Rectal smooth muscle tissue (tissue), 1 donor: Measurements from ENCODE around the gene LYZL4.

ENCODE experiments used
- H3K27ac ChIP-seq: one replicate; pipeline ENCODE4 v1.7.0; 2013; ENCODE audit warnings: low read depth, low read length, inconsistent platforms
- H3K27me3 ChIP-seq: one replicate; pipeline ENCODE4 v1.7.0; 2013; ENCODE audit warnings: low read length; ENCODE audit not compliant: control insufficient read depth, insufficient read depth
- H3K36me3 ChIP-seq: one replicate; pipeline ENCODE4 v1.7.0; 2013; ENCODE audit warnings: low read length; ENCODE audit not compliant: control insufficient read depth, insufficient read depth
- H3K4me1 ChIP-seq: one replicate; pipeline ENCODE4 v1.7.0; 2013; ENCODE audit warnings: low read length; ENCODE audit not compliant: control insufficient read depth, insufficient read depth
- H3K4me3 ChIP-seq: one replicate; pipeline ENCODE4 v1.7.0; 2013; ENCODE audit warnings: low read length
- H3K9ac ChIP-seq: one replicate; pipeline ENCODE4 v1.7.0; 2013; ENCODE audit warnings: low read length

The LYZL4 gene

DNA sequence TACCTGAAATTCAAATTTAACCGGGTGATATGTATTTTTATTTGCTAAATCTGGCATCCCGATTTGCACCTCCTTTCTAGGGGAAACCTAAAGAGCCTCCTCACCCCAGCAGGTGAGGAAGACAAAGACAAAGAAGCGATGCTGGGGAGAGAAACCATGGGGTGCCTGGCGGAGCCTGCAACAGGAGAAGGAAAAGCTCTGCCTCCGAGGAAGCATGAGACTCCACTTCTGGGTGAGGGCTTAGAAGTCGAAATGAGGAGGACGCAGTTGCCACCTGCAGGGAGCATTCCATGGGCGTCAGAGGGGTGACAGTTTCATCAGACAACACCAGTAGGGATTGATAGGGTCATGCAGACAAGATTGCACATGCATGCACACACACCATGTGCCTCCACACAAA, 30.5 kb upstream of the LYZL4 start:
- Histone ChIP-seq H3K36me3 (no peaks in the 10 kb centered on the region), H3K27ac (no peak overlapping the region), H3K27me3 (no peaks in the 10 kb centered on the region), H3K4me1 (no peaks in the 10 kb centered on the region), H3K4me3 (no peak overlapping the region), H3K9ac (no peak overlapping the region)

DNA sequence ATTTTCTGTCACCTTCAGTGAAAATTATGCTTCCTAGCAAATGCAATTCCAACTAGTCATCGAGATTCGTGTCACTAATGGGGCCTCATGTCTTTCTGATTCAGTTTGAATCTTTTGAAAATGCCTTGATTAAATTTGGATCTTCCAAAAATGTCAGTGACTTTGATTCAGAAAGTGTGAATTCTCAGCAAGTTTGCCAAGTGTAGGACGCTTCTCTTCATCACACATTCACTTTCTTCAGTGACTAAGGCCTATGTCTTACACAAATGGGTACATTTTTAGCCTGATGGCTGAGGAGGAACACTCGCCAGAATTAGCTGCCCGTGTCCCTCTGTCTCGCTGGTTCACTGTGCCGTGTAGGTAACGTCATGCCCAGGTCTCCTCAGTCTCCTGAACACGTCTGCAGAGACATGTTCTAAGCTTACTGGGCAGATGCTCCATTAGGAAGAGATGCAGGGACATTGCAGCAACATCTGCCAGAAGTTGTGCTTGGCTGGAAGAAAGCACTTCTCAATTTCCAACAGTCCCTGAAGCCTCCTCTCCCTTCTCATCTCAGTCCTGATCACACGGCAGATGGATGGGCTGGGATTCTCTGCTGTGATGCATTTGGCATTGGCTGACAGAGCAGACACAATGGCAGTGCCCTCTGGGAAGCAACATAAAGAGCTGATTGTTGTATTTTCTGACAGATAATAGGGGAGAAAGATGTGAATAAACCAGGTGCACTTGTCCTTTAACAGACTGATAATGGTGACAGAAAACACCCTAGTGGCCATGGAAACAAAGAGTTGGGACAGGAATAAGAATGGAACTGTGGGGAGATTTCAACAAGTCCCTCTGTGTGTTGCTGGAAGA, 29.1 kb upstream of the LYZL4 start:
- Histone ChIP-seq H3K27ac (no peak overlapping the region), H3K36me3 (no peaks in the 10 kb centered on the region), H3K4me1 (no peaks in the 10 kb centered on the region)

DNA sequence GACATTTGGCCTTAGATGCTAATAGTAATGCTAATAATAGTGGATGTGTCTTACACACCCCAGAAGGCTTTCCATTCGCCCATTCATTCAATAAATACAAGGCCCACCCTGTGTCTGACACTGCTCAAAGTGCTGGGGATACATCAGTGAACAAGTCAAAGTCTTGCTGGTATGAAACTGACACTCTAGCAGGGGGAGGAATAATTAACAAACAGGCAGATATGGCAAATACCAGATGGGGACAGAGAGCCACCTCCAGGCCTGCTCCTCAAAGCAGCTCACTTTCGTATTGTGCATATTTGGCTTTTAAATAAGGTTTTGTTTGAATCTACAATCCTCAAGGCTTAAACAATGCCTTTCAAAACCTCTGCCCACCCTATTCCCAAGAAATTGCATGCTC, 28.3 kb upstream of the LYZL4 start:
- Histone ChIP-seq H3K27ac (no peak overlapping the region), H3K36me3 (no peaks in the 10 kb centered on the region), H3K27me3 (no peaks in the 10 kb centered on the region), H3K9ac (no peak overlapping the region), H3K4me1 (no peaks in the 10 kb centered on the region), H3K4me3 (no peak overlapping the region)

More for the DNA sequence above, 29.1 kb upstream of the LYZL4 start:
- no peaks in the 10 kb centered on the region for H3K27me3 ChIP-seq
- no peak overlapping the region for H3K9ac ChIP-seq
- H3K4me3 ChIP-seq, result no peak overlapping the region

DNA sequence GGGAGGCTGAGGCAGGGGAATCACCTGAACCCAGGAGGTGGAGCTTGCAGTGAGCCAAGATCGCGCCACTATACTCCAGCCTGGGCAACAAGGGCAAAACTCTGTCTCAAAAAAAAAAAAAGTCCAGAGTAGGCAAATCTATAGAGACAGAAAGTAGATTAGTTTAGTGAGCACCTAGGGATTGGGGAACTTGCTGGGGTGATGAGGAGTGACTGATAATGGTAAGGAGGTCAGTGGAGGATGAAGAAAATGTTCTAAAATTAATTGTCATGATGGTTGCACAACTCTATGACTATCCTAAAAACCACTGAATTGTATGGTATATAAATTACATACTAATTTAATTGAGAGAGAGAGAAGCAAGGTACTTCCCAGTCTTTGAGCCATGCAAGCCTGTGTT, 27.8 kb upstream of the LYZL4 start:
- no peak overlapping the region for H3K4me3 ChIP-seq
- no peaks in the 10 kb centered on the region for H3K36me3 ChIP-seq
- H3K9ac ChIP-seq, result no peak overlapping the region
- H3K4me1 ChIP-seq, result no peaks in the 10 kb centered on the region
- no peak overlapping the region for H3K27ac ChIP-seq
- H3K27me3 ChIP-seq, result no peaks in the 10 kb centered on the region

DNA sequence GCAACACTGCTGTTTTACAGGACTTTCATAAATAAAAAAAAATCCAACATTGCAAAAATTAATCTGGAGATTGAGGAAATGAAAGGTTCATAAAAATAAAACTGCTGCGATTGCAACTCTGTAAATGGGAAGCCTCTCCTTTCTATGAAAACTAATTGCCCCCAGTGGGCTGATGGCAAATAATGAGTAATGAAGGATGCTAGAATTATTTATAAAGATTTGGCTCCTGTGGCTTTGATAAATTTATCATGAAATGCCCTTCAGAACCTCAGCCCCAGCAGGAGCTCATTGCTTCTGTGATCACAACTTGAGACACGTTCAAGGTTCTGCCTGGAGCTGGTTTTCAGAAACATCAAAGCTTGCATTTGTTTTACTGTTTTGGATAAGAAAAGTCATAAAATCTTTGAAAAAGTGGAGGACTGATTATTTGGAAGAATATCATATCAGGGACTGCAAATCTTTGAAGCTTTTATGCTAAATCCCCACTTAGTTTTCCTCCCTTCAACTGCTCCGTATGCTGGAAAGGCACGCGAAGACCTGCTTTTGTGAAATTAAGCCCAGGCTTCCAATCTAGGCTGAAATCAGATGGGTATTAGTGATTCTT, 24.5 kb upstream of the LYZL4 start:
- Histone ChIP-seq H3K4me1 (no peaks in the 10 kb centered on the region), H3K36me3 (no peaks in the 10 kb centered on the region), H3K27me3 (no peaks in the 10 kb centered on the region), H3K27ac (no peak overlapping the region), H3K4me3 (no peak overlapping the region), H3K9ac (no peak overlapping the region)

DNA sequence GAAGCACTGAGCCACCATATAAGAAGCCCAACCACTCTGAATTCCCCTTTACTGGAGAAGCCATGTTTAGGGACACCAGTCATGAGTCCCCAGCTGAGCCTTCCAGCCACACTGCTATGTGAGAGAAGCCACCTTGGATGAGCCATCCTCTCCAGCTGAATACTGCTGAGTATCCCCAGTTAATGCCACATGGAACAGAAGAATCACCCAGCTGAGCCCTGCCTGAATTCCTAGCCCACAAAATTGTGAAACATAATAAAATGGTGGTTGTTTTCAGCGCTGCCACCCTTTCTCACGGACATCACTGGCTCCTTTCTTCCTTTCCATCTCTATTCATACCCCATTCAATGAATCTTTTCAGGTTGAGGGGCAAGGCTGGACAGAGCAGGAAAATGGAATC, 22.1 kb upstream of the LYZL4 start:
- H3K4me3 ChIP-seq, result no peak overlapping the region
- peaks cover 2% of the 10 kb centered on the region for H3K27me3 ChIP-seq
- H3K4me1 ChIP-seq, result no peaks in the 10 kb centered on the region
- no peaks in the 10 kb centered on the region for H3K36me3 ChIP-seq
- H3K9ac ChIP-seq, result no peak overlapping the region
- no peak overlapping the region for H3K27ac ChIP-seq

DNA sequence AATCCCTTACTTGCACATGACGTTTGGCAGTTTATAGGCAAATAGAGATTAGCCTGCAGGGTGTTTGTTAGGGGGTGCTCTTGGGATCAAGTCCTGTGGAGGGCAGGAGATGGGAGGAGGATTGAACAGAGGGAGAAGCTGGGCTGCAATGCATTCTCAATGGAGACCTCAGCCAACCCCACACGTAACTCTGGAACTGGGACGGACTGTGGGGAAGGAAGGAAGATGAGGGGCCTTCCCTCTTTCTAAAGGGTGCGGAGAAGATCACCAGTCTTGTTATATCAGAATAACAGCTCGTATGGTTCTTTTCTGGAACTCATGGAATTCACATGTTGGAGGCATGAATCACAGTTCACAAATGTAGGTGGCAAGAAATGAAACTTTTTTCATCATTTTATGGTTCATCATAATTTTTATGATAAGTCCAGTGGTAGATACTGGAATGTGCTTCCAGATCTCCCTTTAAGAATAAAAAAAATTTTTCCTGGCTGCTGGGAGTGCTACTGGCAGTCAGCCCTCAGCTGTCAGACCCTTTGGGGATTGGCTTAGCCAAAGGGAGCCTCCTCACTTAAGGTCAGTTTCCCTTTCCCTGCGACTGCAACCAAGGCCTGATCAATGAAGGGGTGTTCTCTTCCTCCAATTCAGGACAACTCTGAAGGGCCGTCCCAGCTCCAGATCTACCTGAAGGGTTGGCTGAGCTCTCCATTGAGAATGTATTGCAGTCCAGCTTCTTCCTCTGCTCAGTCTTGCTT, 20.5 kb upstream of the LYZL4 start:
- Histone ChIP-seq H3K4me1 (no peaks in the 10 kb centered on the region), H3K9ac (no peak overlapping the region), H3K4me3 (no peak overlapping the region), H3K27ac (no peak overlapping the region), H3K27me3 (peaks cover 2% of the 10 kb centered on the region), H3K36me3 (no peaks in the 10 kb centered on the region)

DNA sequence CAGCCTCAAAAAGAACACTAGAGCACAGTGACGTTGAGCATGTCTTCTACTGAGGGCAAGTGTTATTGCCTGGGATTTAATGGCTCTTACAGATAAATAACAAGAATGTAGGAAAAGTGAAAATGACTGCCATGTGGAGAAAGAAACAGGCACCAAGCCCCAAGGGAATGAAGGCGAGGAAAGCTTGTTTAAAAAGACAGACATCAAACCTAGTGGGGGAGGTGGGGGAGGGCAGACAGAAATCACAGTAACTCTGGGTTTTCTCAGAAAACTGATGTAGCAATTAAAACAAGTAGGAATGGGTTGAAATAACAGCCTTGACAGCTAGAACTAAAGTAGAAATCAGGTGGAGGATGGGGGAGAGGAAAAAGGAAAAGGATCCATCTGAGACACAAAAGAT, 18.4 kb upstream of the LYZL4 start:
- H3K4me1 ChIP-seq, result no peaks in the 10 kb centered on the region
- H3K9ac ChIP-seq, result no peak overlapping the region
- peaks cover 2% of the 10 kb centered on the region for H3K27me3 ChIP-seq
- no peak overlapping the region for H3K4me3 ChIP-seq
- no peaks in the 10 kb centered on the region for H3K36me3 ChIP-seq
- H3K27ac ChIP-seq, result no peak overlapping the region

DNA sequence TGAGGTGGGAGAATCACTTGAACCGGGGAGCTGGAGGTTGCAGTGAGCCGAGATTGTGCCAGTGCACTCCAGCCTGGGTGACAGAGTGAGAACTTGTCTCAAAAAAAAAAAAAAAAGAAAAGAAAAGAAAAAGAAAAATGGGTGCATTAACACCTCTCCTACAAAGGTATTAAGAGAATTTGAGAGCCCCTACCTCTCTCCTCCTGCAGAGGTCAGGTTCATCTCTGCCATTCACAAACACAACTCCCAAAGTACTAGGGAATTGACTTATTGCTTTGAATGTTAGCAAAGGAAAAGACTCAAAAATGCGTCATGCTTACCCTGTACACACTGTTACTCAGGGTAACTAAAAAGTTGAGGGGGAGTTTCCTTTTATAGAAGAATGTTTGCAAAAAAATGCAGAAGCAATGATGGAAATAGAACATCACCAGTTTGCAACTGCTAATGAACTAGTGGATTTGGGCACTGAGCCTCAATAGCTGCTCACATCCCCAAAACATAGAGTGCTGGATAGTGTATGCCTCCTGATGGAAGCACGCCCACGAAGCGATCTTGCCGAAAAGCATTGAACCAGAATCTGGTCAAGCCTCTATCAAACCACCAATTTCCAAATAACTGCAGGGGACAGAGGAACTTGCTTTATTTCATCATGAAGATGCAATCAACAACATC, 15.5 kb upstream of the LYZL4 start:
- Histone ChIP-seq H3K4me1 (no peaks in the 10 kb centered on the region), H3K9ac (no peak overlapping the region), H3K4me3 (no peak overlapping the region), H3K36me3 (no peaks in the 10 kb centered on the region), H3K27me3 (peaks cover 2% of the 10 kb centered on the region), H3K27ac (no peak overlapping the region)

DNA sequence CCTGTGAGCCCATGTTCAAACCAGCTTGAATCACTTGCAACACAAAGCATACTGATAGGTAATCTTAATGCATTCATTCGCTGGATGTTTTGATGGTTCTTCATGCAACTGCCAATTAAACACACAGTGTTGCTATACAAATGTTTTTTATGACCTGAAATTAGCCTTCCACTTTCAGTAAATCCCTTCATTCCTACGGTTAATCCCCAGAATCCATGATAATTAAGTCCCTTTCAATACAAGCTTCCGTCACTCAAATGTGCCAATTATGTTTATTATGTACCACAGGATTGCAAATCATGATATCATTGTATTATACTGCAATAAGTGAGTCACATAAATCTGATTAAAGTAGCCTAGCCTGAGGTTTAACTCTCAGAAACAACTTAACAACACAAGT, 14.5 kb upstream of the LYZL4 start:
- Histone ChIP-seq H3K27ac (no peak overlapping the region), H3K9ac (no peak overlapping the region), H3K36me3 (no peaks in the 10 kb centered on the region), H3K4me1 (peaks cover 5% of the 10 kb centered on the region), H3K4me3 (no peak overlapping the region), H3K27me3 (peaks cover 2% of the 10 kb centered on the region)

DNA sequence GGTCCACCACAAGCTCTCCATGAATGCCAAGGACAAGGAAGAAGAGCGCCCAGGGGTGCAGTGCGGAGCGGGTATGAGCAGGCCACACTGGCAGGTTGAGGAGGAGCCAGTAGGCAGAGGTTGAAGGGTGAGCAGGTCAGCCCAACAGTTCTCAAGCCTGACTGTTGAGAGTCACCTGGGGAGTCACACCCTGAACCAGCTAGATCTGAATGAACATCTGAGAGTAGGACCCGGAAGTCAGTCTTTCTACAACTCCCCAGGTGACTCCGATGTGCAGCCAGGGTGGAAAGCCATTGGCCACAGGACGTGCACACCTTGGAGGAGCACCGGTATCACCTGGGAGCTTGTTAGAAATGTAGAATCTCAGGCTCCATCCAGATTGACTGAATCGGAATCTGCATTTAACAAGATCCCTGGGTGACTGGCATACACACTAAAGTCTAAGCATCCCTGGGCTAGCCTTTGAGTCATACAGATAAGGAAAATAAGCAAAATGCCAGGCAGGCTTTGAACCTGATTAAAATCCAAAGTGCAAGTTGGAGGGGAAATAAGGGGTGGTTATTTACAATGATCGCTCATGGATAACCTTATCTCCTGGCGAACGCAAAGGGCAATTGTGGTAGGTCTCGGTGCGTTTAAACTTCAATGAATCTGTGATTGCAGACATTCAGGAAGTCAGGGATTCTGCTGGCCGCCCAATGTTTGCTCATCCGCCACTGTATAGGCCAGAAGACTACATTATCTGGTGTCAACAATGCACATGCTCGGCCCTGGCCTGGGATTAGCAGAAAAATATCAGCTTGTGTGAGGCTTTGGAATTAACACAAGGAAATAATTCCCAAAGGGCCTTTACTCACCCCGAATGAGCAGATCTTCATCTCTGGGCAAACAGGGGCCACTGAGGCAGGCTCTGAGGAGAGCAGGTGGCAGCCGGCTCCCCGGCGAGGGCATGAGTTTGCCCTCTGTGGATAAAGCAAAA, 11.7 kb upstream of the LYZL4 start:
- Histone ChIP-seq H3K9ac (no peak overlapping the region), H3K36me3 (no peaks in the 10 kb centered on the region), H3K4me3 (no peak overlapping the region), H3K27me3 (no peaks in the 10 kb centered on the region), H3K4me1 (peaks cover 7% of the 10 kb centered on the region), H3K27ac (no peak overlapping the region)
